Fibroblast of lung (primary cell): ENCODE results near the gene RAPGEF6. TPM values are rescaled to one million over a fixed set of nuclear protein-coding genes. Genes with fewer than 3 reads are reported as not detected.
A peak's percentile ranks its signal among the peaks of the same experiment; 100 is the strongest.

ENCODE experiments used
- DNase-seq, 2 donors: peaks; one replicate each; pipeline versions ENCODE4 v3.0.0 to v3.0.0-alpha.2; 2010; ENCODE audit warnings: low read depth in 2 of 2
- H2AFZ ChIP-seq: 2 replicates; pipeline ENCODE4 v1.5.1; 2012; ENCODE audit warnings: low read length, control low read depth, inconsistent platforms
- H3K27ac ChIP-seq: 2 replicates; pipeline ENCODE4 v1.5.1; 2011; ENCODE audit warnings: low read length, control low read depth; ENCODE audit not compliant: insufficient read depth
- H3K27me3 ChIP-seq: 2 replicates; pipeline ENCODE4 v1.5.1; 2011; ENCODE audit warnings: mild to moderate bottlenecking, low read length; ENCODE audit not compliant: control insufficient read depth, insufficient read depth
- H3K36me3 ChIP-seq: 2 replicates; pipeline ENCODE4 v1.5.1; 2011; ENCODE audit warnings: low read length; ENCODE audit not compliant: control insufficient read depth, insufficient read depth
- H3K4me1 ChIP-seq: 2 replicates; pipeline ENCODE4 v1.5.1; 2011; ENCODE audit warnings: low read length; ENCODE audit not compliant: control insufficient read depth, insufficient read depth; ENCODE audit errors: extremely low read depth
- H3K4me2 ChIP-seq: 2 replicates; pipeline ENCODE4 v1.5.1; 2011; ENCODE audit warnings: low read length, control low read depth; ENCODE audit not compliant: insufficient read depth; ENCODE audit errors: extremely low read depth
- H3K4me3 ChIP-seq, 4 experiments: fragments of 200-600 bp in 1 of 4; sonication (generic) in 1 of 4; replicated peaks in 1 of 4; 2 replicates each; pipeline ENCODE4 v1.5.1; 2011 to 2016; ENCODE audit warnings: low read length in 4 of 4, low read depth in 3 of 4, mild to moderate bottlenecking in 3 of 4, control low read depth in 2 of 4, inconsistent platforms in 1 of 4, mixed read lengths in 1 of 4; ENCODE audit not compliant: insufficient read depth in 1 of 4; ENCODE audit errors: control extremely low read depth in 1 of 4
- H3K79me2 ChIP-seq: 2 replicates; pipeline ENCODE4 v1.5.1; 2012; ENCODE audit warnings: mild to moderate bottlenecking, low read length, inconsistent platforms; ENCODE audit not compliant: control insufficient read depth, insufficient read depth
- H3K9ac ChIP-seq: 2 replicates; pipeline ENCODE4 v1.5.1; 2011; ENCODE audit warnings: mild to moderate bottlenecking, low read length, control low read depth; ENCODE audit not compliant: insufficient read depth
- H3K9me3 ChIP-seq: 2 replicates; pipeline ENCODE4 v1.5.1; 2012; ENCODE audit warnings: low read depth, low read length; ENCODE audit not compliant: control insufficient read depth, insufficient read depth
- H4K20me1 ChIP-seq: 2 replicates; pipeline ENCODE4 v1.5.1; 2011; ENCODE audit warnings: low read length; ENCODE audit not compliant: control insufficient read depth, insufficient read depth; ENCODE audit errors: extremely low read depth
- EZH2 ChIP-seq: IDR thresholded peaks from 2 replicates; pipeline ENCODE4 v1.5.1; 2012; ENCODE audit warnings: low read length, control low read depth, mild to moderate bottlenecking; ENCODE audit errors: missing control alignments
- polyA plus RNA-seq, 2 donors: library from polyadenylated mRNA; depleted of rRNA in 1 of 2; stranded (reverse) in 1 of 2; unstranded in 1 of 2; fragments of >200 nt; gene quantifications; 2 replicates each; pipeline ENCODE4 v1.2.1, GENCODE V29; 2011 to 2012; ENCODE audit warnings: missing spikeins in 1 of 2
- total RNA-seq: library from RNA; depleted of rRNA; stranded (reverse); fragments of >200 nt; gene quantifications from 2 replicates; pipeline ENCODE4 v1.2.1, GENCODE V29; 2014
- TF ChIP-seq, protein P1 (sequence below), 2 donors: IDR thresholded peaks in 1 of 2; conservative IDR thresholded peaks in 1 of 2; 1 replicate in 1 of 2; 2 replicates in 1 of 2; pipeline ENCODE4 v1.5.1; 2011 to 2012; ENCODE audit warnings: low read length in 2 of 2, control low read depth in 1 of 2, inconsistent platforms in 1 of 2, low read depth in 1 of 2, mild to moderate bottlenecking in 1 of 2

Gene RAPGEF6
- total and polyA plus RNA-seq, 2 donors (not counting 1 experiment from before 2014, with no cell fraction given): 10.2 to 35.7 TPM

DNA sequence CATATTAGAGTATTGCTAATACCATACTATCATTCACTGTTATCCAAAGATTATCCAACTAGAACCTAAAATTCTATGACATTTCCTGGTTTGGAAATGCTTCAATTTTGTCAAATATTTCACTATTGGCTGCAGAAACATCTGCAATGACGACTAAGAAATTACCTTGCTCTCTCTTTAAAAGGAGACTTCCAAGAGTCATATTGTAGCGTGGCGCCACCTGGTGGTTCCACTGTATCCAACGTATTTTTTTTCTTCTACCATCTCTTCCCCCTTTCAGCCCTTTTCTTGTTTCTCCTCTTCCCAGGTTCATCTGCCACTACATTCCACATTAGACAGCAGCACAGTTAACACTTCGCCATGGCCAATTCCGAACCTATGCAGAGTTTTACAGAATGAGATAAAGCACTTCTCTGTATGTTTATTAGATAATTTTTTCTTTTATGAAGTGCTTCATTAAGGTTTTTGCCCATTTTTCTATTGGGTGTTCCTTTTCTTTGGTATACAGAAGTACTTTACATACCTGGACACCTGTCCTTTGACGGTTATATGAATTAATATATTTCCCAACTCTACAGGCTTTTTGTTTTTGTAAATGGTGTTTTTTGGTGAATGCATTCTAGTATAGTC, 217.7 kb downstream of the RAPGEF6 start:
- Histone ChIP-seq H3K4me3 (no peak overlapping the region), H4K20me1 (no peaks in the 10 kb centered on the region), H3K27ac (no peak overlapping the region), H3K79me2 (no peaks in the 10 kb centered on the region), H3K9ac (no peak overlapping the region), H3K27me3 (no peaks in the 10 kb centered on the region), H3K9me3 (no peaks in the 10 kb centered on the region), H3K4me2 (no peak overlapping the region), H3K4me1 (no peaks in the 10 kb centered on the region), H3K36me3 (no peaks in the 10 kb centered on the region), H2AFZ (no peak overlapping the region)
- no peak for TF ChIP-seq EZH2
- TF ChIP-seq, protein P1, sequence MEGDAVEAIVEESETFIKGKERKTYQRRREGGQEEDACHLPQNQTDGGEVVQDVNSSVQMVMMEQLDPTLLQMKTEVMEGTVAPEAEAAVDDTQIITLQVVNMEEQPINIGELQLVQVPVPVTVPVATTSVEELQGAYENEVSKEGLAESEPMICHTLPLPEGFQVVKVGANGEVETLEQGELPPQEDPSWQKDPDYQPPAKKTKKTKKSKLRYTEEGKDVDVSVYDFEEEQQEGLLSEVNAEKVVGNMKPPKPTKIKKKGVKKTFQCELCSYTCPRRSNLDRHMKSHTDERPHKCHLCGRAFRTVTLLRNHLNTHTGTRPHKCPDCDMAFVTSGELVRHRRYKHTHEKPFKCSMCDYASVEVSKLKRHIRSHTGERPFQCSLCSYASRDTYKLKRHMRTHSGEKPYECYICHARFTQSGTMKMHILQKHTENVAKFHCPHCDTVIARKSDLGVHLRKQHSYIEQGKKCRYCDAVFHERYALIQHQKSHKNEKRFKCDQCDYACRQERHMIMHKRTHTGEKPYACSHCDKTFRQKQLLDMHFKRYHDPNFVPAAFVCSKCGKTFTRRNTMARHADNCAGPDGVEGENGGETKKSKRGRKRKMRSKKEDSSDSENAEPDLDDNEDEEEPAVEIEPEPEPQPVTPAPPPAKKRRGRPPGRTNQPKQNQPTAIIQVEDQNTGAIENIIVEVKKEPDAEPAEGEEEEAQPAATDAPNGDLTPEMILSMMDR (conservative IDR thresholded peaks at IDR 0.05 in 1 of 2, IDR thresholded peaks at IDR 0.05 in 1 of 2; ENCODE audit: low read depth in 1 of 2, low read length in 2 of 2): peak; percentile 79 to 81
- peak; percentile 61 to 80 for DNase-seq

DNA sequence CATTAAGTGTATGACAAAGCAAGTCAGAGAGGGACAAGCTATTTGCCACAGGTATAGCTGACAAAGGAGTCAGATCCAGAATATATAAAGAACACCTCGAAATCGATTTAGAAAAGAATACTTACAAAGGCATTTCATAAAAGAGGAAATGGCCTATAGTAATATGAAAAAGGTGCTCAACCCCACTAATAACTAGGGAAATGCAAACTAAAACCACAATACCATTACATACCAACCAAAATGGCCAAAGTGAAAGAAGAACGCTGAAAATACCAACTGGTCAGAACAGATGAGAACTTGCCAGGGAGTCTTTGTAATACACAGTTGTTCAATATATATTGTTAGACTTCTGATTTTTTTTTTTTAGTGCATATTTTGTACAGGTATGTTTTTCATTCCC, 218.3 kb downstream of the RAPGEF6 start:
- Histone ChIP-seq H3K36me3 (no peaks in the 10 kb centered on the region), H3K4me2 (no peak overlapping the region), H3K9ac (no peak overlapping the region), H3K27me3 (no peaks in the 10 kb centered on the region), H3K4me3 (no peak overlapping the region), H3K9me3 (no peaks in the 10 kb centered on the region), H3K4me1 (no peaks in the 10 kb centered on the region), H4K20me1 (no peaks in the 10 kb centered on the region), H3K27ac (no peak overlapping the region), H3K79me2 (no peaks in the 10 kb centered on the region), H2AFZ (no peak overlapping the region)
- TF ChIP-seq EZH2: no peak
- TF ChIP-seq, protein P1 (conservative IDR thresholded peaks at IDR 0.05 in 1 of 2, IDR thresholded peaks at IDR 0.05 in 1 of 2; ENCODE audit: low read depth in 1 of 2, low read length in 2 of 2): no peak
- DNase-seq: no peak

DNA sequence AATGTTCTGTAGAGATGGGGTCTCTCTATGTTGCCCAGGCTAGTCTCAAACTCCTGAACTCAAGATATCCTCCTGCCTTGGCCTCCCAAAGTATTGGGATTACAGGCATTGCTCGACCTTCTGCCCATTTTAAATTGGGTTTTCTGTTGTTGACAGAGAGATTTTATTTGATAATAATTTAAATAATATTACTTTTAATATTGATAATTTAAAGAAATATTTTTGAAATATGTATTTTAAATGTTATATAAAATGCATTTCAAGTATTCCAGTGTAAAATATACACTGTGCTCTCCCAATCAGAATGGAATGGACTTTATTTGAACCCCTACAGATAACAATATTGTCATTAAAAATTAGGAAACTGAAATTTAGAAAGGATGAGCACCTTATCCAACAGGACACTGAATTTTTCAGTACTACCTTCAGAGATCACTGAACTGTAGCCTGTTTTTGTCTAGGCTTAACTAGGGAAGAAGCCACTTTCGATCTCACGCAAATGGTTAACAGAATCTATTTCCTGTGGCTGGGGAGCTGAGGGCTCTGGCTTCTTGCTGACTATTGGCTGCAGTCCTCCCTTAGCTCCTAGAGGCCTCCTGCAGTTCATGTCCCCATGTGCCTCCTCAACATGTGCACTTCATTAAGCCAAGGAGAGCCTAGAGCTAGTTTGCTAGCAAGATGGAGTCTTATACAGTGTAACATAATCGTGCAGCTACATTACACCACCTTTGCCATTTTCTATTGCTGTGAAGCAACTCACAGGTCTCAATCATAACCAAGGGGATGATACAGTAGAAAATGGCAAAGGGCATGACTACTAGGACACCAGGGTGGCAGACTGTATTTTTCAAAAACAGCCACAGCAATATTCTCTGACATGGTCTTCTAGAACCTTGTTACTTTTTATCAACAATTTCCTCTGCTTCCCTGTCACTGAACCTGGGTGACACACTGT, 221.1 kb downstream of the RAPGEF6 start:
- Histone ChIP-seq H2AFZ (no peak overlapping the region), H3K79me2 (no peaks in the 10 kb centered on the region), H3K9me3 (no peaks in the 10 kb centered on the region), H3K9ac (no peak overlapping the region), H3K4me1 (no peaks in the 10 kb centered on the region), H3K27me3 (no peaks in the 10 kb centered on the region), H4K20me1 (no peaks in the 10 kb centered on the region), H3K36me3 (no peaks in the 10 kb centered on the region), H3K4me2 (no peak overlapping the region), H3K27ac (no peak overlapping the region), H3K4me3 (no peak overlapping the region)
- TF ChIP-seq EZH2: no peak
- TF ChIP-seq, protein P1 (conservative IDR thresholded peaks at IDR 0.05 in 1 of 2, IDR thresholded peaks at IDR 0.05 in 1 of 2; ENCODE audit: low read depth in 1 of 2, low read length in 2 of 2): no peak
- no peak for DNase-seq
